Measurements from ENCODE around the gene ZFP36.

ZFP36 gene

DNA sequence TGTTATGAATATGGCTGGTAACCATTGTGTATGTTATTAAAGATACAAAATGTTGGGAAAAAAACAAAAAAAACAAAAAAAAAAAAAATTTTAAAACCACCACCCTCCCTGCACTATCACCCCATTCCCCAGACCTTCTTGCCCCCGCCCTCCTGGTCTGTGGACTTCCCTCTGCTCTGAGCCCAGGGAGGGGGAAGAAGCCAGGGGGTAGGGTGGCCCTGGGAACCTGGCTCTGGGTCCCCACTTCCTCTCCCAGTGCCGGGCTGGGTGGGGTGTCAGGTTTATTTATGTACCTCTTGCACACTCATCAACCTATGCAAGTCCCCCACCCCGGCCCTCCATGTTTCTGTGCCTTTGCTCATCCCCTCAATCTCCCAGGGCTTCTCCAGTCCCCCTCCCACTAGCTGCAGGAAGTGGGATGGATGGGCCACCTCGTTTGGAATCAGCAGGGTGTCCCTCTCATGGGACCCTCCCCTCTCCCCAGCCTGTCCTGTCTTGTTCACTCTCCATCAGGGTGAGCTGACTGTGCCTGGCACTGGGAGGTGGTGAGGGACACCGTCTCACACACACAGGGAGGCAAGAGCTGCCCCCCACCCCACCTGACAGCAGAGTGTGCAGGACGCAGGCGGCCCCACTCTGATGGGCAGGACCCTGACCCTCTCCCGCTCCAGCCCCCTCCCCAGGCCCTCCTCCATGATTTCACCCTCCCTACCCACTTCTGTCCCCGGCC lies 21.6 kb upstream of the ZFP36 start:
- no peak for DNase-seq

GRCh38 chr19:39385629-39386411 lies 20.8 kb upstream of the ZFP36 start:
- no peak for DNase-seq

GRCh38 chr19:39386557-39386956 lies 20.1 kb upstream of the ZFP36 start:
- DNase-seq = no peak

DNA sequence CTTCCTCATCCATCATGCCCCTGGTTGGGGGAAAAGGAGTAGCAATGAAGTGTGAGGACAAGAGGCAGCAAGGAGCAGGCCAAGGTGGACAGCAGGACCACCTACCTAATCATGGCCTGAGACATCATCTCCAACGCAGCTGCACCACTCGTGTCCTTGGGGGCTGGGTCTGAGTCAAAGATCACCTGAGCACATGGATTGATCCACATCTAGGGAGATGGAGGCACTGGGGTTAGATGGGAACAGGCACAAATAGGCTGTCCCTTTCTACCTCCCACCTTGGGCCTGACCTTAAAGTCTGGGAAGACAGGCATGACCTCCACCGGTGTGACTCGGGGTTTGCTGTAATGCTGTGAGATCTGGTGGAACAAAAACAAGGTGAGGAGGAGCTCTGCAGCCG lies 18.0 kb upstream of the ZFP36 start:
- no peak for DNase-seq

- DNase-seq = no peak
Measured at GRCh38 chr19:39389631-39390414, 16.8 kb upstream of the ZFP36 start.

DNA sequence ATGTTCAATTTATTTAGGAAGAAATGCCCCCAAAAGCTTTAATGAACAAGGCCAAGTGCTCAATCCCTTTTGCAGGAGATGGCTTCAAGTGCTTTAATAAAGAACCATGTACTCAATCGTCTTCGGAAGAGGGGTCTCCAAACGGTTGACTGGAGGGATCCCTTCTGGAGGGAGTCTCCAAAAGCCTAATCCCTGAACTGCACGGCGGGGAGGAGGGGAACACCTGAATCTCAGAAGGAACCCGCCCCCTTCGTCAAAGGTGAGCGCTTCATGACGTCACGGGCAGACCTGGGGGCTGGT lies 16.2 kb upstream of the ZFP36 start:
- no peak for DNase-seq

- peak; percentile 100 for DNase-seq
Measured at GRCh38 chr19:39390751-39391437, 15.8 kb upstream of the ZFP36 start, which contains the start of the genes MED29 and PAF1. Gene MED29 (plus strand): TSS chr19:39391378. CDS start chr19:39391423, 45 bp downstream. Gene PAF1 (minus strand): TSS chr19:39391106. CDS start chr19:39390864, 242 bp downstream.

- DNase-seq = peak; percentile 85
Measured at GRCh38 chr19:39397360-39398296, 9.0 kb upstream of the ZFP36 start.

DNA sequence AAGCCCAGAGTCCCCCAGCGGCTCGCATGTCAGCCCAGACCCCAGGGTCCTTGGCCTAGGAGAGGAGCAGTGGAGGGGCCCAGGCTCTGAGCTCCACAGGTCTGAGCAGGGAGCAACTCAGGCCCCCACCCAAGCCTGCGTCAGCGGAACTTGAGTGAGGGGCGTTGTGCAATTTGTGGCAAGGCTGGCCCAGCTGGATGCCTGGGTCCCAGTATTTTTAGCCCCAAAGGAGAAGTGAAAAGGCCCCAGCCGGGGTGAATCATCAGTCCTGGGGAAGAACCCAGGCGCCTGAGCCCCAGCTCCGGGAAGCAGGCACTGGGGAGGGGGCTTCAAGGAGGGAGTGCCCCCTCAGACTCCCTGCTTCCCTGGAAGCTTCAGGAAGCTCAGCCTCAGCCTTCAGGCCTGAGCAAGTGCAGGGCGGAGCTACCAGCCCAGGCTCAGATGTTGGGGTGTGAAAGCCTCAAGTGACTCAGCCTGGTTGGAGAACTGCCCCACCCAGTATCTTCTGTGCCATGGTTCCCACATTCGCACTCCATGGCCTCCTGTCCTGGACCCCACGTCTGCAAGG lies 8.3 kb upstream of the ZFP36 start:
- DNase-seq = peak; percentile 26

DNA sequence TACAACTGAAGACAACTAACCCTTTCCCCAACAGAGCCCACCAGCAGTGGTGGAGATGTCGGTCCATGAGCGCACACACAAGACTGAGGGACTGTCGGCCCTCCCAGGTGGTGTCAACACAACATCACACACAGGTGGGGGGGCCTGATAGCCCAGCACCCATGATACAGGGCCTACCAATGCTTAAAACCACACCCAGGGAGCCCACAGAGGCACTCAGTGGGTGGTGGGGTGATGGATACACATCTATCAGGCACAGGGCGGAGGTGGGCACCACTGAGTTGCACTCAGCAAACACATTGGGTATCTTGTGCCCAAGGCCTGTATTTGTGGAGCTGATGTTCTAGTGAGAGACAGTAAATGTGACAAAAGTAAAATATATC lies 7.0 kb upstream of the ZFP36 start:
- no peak for DNase-seq

- DNase-seq = no peak
Measured at GRCh38 chr19:39400061-39400460, 6.6 kb upstream of the ZFP36 start.

DNA sequence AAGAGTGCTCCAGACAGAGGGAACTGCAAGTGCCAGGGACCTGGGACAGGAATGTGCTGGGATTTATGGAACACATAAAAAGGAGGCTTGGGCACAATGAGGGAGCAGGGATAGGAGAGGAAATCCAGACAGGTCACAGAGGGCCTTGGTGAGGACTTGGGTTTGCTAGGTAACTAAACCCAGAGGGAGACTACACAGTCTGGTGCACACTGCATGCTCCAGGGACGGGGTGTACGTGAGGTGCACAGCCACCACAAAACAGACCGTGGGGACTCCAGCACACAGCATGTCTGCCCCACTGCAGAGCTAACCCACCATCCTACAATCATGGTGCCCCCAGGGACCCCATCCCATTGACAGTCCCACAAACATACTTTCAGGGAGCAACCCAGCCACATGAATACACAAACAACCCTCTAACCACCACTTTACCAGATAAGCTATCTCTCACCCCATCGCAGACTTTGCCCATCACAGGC lies 5.5 kb upstream of the ZFP36 start:
- DNase-seq = no peak

- DNase-seq = no peak
Measured at GRCh38 chr19:39401549-39402345, 4.9 kb upstream of the ZFP36 start.

DNA sequence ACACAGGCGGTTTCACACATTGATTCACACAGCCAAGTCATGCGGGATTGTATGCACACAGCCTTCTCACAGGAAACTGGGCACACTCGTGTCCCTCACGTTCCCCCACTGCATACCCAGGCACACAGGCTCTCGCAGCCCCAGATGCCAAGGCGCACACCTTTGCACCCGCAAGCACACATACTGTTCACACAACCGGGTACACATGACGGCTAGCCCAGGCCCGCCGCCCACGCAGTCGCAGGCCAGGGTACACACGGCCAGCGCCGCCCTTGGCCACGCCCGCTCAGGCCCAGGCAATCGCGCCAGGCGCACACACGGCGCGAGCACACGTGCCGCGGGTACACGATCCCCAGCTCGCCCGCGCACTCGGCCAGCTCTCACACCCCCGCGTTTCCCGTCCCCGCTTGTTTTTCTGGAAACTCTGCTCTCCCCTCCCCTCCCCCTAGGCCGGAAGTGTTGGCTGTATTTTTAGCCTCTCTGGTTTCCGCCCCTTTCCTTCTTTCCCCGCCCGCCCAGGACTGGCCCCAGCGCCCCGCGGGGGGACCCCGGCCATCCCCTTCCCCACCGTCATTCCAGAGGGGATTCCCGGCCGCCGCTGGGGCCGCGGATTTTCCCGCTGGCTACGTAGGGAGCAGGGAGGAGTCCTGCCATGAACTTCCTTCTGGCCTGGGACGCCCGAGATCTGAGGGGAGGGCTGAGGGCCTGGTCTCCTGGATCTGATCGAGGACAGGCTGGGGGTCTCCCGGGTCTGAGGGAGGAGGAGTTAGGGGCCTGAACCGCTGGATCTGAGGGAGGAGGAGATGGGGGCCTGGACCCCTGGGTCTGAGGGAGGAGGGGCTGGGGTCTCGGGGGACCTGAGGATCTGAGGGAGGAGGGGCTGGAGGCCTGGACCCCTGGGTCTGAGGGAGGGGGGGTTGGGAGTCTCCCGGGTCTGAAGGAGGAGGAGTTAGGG lies 4.0 kb upstream of the ZFP36 start:
- peak; percentile 48 for DNase-seq

DNA sequence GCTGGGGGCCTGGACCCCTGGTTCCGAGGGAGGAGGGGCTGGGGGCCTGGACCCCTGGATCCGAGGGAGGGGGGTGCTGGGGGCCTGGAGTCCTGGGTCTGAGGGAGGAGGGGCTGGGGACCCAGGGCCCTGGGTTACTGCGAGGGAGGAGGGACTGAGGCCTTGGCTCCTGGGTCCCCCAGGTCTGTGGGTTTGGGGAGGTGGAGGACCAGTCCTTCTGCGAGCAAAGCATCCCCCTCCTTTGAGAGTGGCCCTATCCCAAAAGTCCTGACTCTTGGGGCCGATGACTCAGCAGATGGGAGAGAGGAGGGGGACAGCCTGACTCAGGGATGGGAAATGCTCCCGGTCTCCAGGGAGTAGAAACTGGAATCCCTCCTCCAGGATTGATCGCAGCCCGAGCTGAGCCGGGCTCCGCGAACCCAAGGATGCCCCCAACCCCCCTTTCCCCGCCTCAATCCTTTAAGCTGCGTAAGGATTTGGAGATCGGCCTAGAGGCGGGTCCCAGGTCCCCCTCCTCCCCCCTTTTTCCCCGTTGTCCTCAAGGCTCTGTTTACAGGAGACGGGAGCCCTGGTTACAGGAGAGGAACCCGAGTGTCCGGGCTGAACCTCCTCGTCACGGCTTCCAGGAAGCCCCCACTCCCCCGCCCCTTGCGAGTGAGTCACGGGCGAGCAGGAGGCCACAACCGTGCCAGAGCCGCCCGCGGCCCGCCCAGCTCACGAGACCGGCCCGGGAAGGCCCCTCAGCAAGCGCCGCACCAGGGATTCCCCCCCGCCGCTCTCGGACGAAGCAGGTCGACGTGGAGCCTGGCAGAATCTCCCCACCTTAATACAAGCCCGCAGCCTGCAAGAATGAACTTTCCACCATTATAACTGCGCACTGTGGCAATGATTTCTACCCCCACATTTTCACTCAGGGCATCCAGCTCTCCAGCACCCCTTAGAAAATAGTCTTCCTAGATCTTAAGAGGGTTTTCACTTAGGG lies 3.0 kb upstream of the ZFP36 start:
- DNase-seq = peak; percentile 72

- DNase-seq = no peak
Measured at GRCh38 chr19:39405261-39405957, 1.2 kb upstream of the ZFP36 start.

- DNase-seq = peak; percentile 73
Measured at GRCh38 chr19:39405958-39406655, 540 bp upstream of the ZFP36 start.

Measured in midbrain (tissue), 1 donor.